Panc1 (cell line): ENCODE results near the gene SLC2A1.

Source experiments
- CTCF ChIP-seq: fragments of 450-650 bp; IDR thresholded peaks from 2 replicates; pipeline ENCODE4 v1.5.1; 2017; ENCODE audit warnings: mild to moderate bottlenecking
- POLR2AphosphoS5 ChIP-seq: IDR thresholded peaks from 2 replicates; pipeline ENCODE4 v1.6.1; 2012; ENCODE audit warnings: mild to moderate bottlenecking, low read depth, low read length, moderate library complexity
- REST ChIP-seq, 2 experiments: IDR thresholded peaks; 2 replicates each; pipeline ENCODE4 v1.6.1; 2011 to 2012; ENCODE audit warnings: low read depth in 2 of 2, control low read depth in 1 of 2, low read length in 1 of 2, mild to moderate bottlenecking in 1 of 2, moderate library complexity in 1 of 2; ENCODE audit not compliant: insufficient read depth in 1 of 2
- SIN3A ChIP-seq: IDR thresholded peaks from 2 replicates; pipeline ENCODE4 v1.6.1; 2012; ENCODE audit warnings: low read depth, mild to moderate bottlenecking, low read length, moderate library complexity, borderline replicate concordance; ENCODE audit not compliant: insufficient read depth
- TCF7L2 ChIP-seq: IDR thresholded peaks from 2 replicates; pipeline ENCODE4 v1.6.1; 2011; ENCODE audit warnings: mild to moderate bottlenecking, low read depth, low read length, inconsistent platforms

DNA sequence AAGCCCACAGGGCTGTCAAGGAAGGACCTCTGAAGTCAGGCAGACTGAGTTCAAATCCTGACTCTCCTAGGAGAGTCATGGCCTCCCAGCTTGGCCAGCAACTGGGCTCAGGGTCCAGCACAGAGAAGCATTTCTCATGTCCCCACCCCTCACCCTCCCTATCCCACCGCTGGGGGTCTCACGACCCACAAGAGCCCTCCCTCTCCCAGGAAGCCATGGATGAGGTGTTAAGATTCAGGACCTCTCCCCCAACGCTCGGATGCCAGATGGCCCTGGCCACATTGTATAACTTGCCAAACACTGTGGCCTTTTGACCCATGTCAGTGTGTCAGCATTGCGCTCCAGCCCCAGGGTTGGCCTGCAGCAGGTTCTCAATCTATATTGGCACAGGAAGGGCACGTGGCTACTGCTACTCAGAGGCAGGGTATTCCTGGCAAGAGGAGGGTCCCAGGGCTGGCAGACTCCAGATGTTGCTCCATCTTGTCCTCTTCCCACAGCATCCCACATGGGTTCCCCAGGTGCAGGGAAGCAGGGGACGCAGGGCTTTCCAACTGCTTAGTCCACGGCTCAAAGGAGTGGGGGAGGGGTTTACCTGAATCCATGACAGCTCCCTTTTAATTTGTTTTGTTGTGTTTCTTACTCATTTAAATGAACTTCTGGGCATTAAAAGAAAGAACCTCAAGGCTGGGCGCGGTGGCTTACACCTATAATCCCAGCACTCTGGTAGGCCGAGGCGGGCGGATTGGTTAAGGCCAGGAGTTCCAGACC is 10.5 kb downstream of the SLC2A1 start:
- no peak for TF ChIP-seq CTCF
- TF ChIP-seq REST (IDR thresholded peaks at IDR 0.05; ENCODE audit: insufficient read depth in 1 of 2, low read depth in 2 of 2, low read length in 1 of 2), result no peak
- no peak for TF ChIP-seq SIN3A
- TF ChIP-seq TCF7L2, result no peak
- no peak for TF ChIP-seq POLR2AphosphoS5
